Psoas muscle (tissue), 8 donors: ENCODE results near the gene SMIM3. TPM values are rescaled to one million over a fixed set of nuclear protein-coding genes. Genes with fewer than 3 reads are reported as not detected.
"Not testable (repeated sequence)": the region's sequence is repeated elsewhere in the genome, so short reads cannot be mapped to it uniquely, and the experiment has no call there.

Experiments
- ATAC-seq, 4 donors: fragments of 200-7000 bp; cut with Tn5 transposase; one replicate each; pipeline ENCODE4 v1.9.1; 2020; ENCODE audit warnings: moderate library complexity in 3 of 4, mild to moderate bottlenecking in 2 of 4
- DNase-seq, 2 donors: peaks; one replicate each; pipeline ENCODE4 v3.0.0-alpha.2; 2020
- H3K27ac ChIP-seq: fragments of 200-600 bp; one replicate; pipeline ENCODE4 v1.8.0; 2022
- H3K27me3 ChIP-seq, 3 donors: fragments of 200-600 bp in 1 of 3; one replicate each; pipeline versions ENCODE4 v1.6.1 to v1.8.0; 2013 to 2022; ENCODE audit warnings: low read length in 2 of 3, mild to moderate bottlenecking in 2 of 3, moderate library complexity in 1 of 3; ENCODE audit not compliant: insufficient read depth in 3 of 3
- H3K36me3 ChIP-seq, 2 donors: fragments of 200-600 bp in 1 of 2; one replicate each; pipeline versions ENCODE4 v1.6.1 to v1.8.0; 2013 to 2022; ENCODE audit warnings: low read depth in 1 of 2, mild to moderate bottlenecking in 1 of 2, moderate library complexity in 1 of 2; ENCODE audit not compliant: insufficient read depth in 1 of 2
- H3K4me1 ChIP-seq: fragments of 200-600 bp; one replicate; pipeline ENCODE4 v1.8.0; 2022
- H3K4me3 ChIP-seq: fragments of 200-600 bp; one replicate; pipeline ENCODE4 v1.8.0; 2022; ENCODE audit warnings: mild to moderate bottlenecking
- H3K9me3 ChIP-seq: fragments of 200-600 bp; one replicate; pipeline ENCODE4 v1.8.0; 2022
- CTCF ChIP-seq: fragments of 200-600 bp; IDR thresholded peaks from one replicate; pipeline ENCODE4 v1.8.0; 2022; ENCODE audit warnings: antibody characterized with exemption
- WGBS, 3 donors: extraction: QIAGEN DNeasy Blood & Tissue Kit; methylation state at CpG; one replicate each; pipeline versions ENCODE4 v1.1.6 to v1.1.7; 2013; 5-methylcytosine and 5-hydroxymethylcytosine counted together
- intact Hi-C, 2 donors: fragments of 100-400 bp; cut with DNase I; formaldehyde crosslinking; loops; one replicate each; pipeline versions ENCODE4 v1.11.0 to v1.14.2; 2022
- polyA plus RNA-seq, 3 donors: library from polyadenylated mRNA; stranded (reverse); fragments of 200-250 nt; gene quantifications; one replicate each; pipeline ENCODE4 v1.2.3, GENCODE V29; 2013
- total RNA-seq, 4 donors: library from RNA; stranded (reverse); fragmentation: NEBNext Ultra II Directional in 2 of 4; extraction: Animal tissue kit (Norgen Biotek cat#: 25700) in 2 of 4; gene quantifications; one replicate each; pipeline versions ENCODE4 v1.2.1 to v1.2.4, GENCODE V29; 2021 to 2023
- donor health status: healthy with polysubstance abuse.
- donor health status: DM: no; HTN: no; CAD: no; lungs with moderate emphysema.
- donor health status: Bipolar disorder and iron deficiency.
- donor health status: healthy.
- donor health status: DM: yes; HTN: yes; CAD: no.
- donor health status: DM: no; HTN: no; CAD: no.
- donor health status: DM: no; HTN: no; CAD: no.
- donor health status: DM: yes; HTN: yes; CAD: no.

SMIM3 gene
- total and polyA plus RNA-seq, 7 donors, result 6.4 to 25.5 (median 7.0) TPM

- Histone ChIP-seq H3K27ac (no peak overlapping the region), H3K36me3 (peaks cover 2 to 12% of the 10 kb centered on the region in 2 donors), H3K4me1 (peaks cover 3% of the 10 kb centered on the region), H3K4me3 (no peak overlapping the region), H3K9me3 (no peaks in the 10 kb centered on the region), H3K27me3 (no peaks in the 10 kb centered on the region)
- DNase-seq, result no peak
- intact Hi-C loops, result no loop called here
- TF ChIP-seq CTCF, result no peak
- ATAC-seq, result no peak
These were observed 13.0 kb downstream of the SMIM3 start for GRCh38 chr5:150791536-150791935.

GRCh38 chr5:150793423-150793888 is 14.9 kb downstream of the SMIM3 start:
- ATAC-seq, DNase-seq, H3K4me1 ChIP-seq, intact Hi-C loops, H3K9me3 ChIP-seq, H3K27me3 ChIP-seq, H3K4me3 ChIP-seq, H3K27ac ChIP-seq: not testable (repeated sequence)
- peaks cover 2 to 12% of the 10 kb centered on the region in 2 donors for H3K36me3 ChIP-seq
- 64 to 83% (median 74%) methylated on average over 2 of the region's 2 CpGs for WGBS, 3 donors

GRCh38 chr5:150794927-150795326 is 16.4 kb downstream of the SMIM3 start:
- Histone ChIP-seq H3K27me3 (no peaks in the 10 kb centered on the region), H3K27ac (no peak overlapping the region), H3K4me1 (no peaks in the 10 kb centered on the region), H3K9me3 (no peaks in the 10 kb centered on the region), H3K36me3 (peaks cover 2 to 12% of the 10 kb centered on the region in 2 donors), H3K4me3 (no peak overlapping the region)
- no peak for ATAC-seq
- intact Hi-C loops, result no loop called here
- DNase-seq, result no peak
- no peak for TF ChIP-seq CTCF
- 83 to 90% (median 87%) methylated on average over 2 of the region's 2 CpGs for WGBS, 3 donors

- TF ChIP-seq CTCF, result no peak
- H3K4me3 ChIP-seq, result no peak overlapping the region
- H3K9me3 ChIP-seq, result no peaks in the 10 kb centered on the region
- 95 to 98% (median 98%) methylated on average over 2 of the region's 2 CpGs for WGBS, 3 donors
- peaks cover 2 to 12% of the 10 kb centered on the region in 2 donors for H3K36me3 ChIP-seq
- H3K4me1 ChIP-seq, result no peaks in the 10 kb centered on the region
- intact Hi-C loops, result no loop called here
- no peaks in the 10 kb centered on the region for H3K27me3 ChIP-seq
- H3K27ac ChIP-seq, result no peak overlapping the region
- DNase-seq (no peak), ATAC-seq (no peak)
These were observed 18.8 kb downstream of the SMIM3 start for GRCh38 chr5:150797384-150797783.

- Histone ChIP-seq H3K4me1 (no peaks in the 10 kb centered on the region), H3K9me3 (no peaks in the 10 kb centered on the region), H3K36me3 (no peaks in the 10 kb centered on the region), H3K27ac (no peak overlapping the region), H3K27me3 (peaks cover 0 to 6% (median 0%) of the 10 kb centered on the region in 3 donors), H3K4me3 (peak overlapping the region; percentile 46)
- ATAC-seq (peak; percentile 63 to 90 (median 75)), DNase-seq (no peak)
- intact Hi-C loops, result loop anchor here (2.0 to 5.0 kb wide), 3 partner anchors 45 to 361 kb away; partner anchors contain the start of gene IRGM (in 2 of the 2)
- 11 to 19% (median 13%) methylated on average over 15 of the region's 15 CpGs for WGBS, 3 donors
- TF ChIP-seq CTCF, result peak; percentile 61
These were observed 22.8 kb downstream of the SMIM3 start for GRCh38 chr5:150801117-150801927.
